CD4-positive, alpha-beta T cell treated with Interleukin-1 beta for 1 hour (primary cell): ENCODE results near the gene PASK.
A peak's percentile ranks its signal among the peaks of the same experiment; 100 is the strongest.
"Not testable (repeated sequence)": the region's sequence is repeated elsewhere in the genome, so short reads cannot be mapped to it uniquely, and the experiment has no call there.

Source experiments
- DNase-seq, 2 donors: peaks; one replicate each; pipeline ENCODE4 v3.0.0-alpha.2; 2020 to 2022

The PASK gene

DNA sequence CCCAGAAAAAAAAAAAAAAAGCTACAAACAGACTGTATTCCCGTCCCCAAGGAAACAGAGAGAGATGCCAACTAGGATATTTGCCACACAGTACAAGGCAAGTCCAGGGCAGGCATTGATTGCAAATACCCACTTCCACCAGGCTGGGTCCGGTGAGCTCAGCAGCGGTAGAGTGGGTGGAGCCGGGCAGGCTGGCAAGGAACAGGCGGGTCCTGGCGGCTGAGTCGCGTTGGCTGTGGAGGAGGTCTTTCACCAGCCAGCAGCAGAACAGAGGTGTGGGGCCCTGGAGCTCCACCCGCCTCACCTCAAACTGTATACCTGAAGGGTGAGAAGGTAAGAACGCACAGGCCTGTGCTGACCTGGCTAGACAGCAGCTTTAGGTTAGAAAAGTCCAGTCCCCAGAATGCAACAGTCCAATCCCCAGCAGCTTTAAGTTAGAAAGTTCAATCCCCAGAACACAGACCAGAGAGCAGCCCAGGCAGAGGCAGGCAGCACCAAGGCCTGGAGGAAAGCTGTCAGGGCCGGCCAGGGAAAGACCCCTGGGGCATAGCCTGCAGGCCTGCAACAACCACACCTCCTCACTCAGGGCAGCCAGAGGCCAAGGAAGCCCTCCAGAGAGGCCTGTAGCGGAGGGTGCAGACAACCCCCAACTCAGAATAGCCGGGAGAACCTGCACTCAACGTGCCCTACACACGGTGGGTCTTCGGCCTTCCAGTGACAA lies 25.3 kb downstream of the PASK start:
- DNase-seq: peak; percentile 33 to 62

DNA sequence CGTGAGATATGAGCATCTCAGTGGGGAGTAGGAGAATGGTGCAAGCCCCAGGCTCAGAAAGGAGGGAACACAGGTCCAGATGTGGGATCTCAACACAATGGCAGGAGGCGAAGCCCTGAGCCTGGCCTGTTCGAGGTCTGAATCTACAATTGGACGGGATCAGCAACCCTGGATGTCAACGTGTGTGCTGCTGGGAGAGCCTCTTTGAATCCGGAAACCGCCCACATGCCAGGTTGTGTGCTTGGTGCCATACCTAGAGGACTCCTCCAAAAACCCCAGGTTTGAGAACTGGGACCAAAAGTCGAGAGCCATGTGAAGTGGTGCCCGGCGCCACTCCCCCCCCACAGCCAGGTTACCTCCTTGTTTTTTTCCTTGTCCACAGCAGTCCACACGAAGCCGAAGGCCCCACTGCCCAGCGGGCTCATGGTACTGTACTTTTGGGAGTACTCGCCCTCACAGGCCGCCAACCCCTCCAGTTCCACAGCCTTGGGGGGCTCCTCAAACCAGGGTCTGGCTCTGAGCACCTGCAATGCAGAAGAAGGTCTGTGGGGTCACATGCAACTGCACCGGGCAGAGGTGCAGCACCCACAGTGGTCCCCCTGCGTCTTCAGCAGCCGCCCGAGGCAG lies 26.8 kb downstream of the PASK start:
- no peak for DNase-seq

DNA sequence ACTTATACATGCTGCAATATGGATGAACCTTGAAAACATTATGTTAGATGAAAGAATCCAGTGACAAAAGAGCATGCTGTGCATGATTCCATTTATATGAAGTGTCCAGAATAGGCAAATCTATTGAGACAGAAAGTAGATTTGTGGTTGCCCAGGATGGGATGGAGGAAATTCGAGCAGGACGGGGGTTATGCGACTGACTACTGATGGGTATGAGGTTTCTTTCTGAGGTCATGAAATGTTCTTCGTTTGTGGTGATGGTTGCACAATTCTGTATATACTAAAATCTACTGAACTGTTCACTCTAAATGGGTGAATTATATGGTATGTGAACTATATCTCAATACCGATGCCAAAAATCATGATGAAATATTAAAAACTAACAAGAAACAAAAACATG lies 28.3 kb downstream of the PASK start:
- DNase-seq: no peak

DNA sequence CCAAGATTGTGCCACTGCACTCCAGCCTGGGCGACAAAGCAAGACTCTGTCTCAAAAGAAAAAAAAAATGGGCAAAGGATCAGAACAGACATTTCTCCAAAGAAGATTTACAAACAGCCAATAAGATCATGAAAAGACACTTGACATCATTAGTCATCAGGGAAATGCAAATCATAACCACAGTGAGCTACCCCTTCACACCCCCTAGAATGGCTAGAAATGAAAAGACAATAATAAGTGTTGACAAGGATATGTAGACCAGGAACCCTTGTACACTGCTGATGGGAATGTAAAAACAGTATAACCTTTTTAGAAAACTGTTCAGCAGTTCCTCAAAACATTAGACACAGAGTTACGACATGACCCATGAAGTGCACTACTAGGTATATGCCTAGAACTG lies 28.8 kb downstream of the PASK start:
- no peak for DNase-seq

DNA sequence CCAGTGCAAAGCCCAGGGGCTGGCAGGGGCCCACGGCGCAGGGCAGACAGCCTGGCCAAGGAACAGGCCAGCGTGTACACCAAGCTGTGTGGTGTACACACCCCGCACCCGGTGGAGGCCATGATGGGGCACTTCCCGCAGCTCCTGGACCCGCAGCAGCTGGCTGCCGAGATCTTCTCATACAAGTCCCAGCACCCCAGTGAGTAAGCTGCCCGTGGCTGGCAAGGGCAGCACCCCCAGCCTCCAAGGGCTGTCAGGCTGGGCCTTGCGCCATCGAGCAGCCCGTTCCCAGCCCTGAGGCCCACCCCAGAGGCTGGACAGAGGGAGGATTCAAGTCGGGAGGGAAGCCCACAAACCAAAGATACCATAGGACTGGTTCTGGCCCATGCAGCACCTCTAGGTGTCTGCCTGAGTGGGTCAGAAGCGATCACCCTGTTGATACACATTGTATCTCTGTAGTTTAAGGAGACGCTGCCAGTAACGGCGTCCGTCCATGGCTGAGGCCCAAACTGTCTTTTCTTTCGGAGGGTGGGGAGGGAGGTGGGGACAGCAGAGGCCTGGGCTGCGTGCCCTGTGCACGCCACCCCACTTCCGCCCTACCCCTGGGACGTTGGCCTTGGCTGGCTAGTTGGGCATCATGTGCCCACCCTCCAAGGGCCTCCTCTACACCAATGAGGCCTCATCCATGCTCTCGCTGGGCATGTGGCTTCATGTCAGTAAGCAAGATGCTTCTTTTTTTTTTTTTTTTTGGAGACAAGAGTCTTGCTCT lies 30.4 kb downstream of the PASK start:
- DNase-seq: no peak

DNA sequence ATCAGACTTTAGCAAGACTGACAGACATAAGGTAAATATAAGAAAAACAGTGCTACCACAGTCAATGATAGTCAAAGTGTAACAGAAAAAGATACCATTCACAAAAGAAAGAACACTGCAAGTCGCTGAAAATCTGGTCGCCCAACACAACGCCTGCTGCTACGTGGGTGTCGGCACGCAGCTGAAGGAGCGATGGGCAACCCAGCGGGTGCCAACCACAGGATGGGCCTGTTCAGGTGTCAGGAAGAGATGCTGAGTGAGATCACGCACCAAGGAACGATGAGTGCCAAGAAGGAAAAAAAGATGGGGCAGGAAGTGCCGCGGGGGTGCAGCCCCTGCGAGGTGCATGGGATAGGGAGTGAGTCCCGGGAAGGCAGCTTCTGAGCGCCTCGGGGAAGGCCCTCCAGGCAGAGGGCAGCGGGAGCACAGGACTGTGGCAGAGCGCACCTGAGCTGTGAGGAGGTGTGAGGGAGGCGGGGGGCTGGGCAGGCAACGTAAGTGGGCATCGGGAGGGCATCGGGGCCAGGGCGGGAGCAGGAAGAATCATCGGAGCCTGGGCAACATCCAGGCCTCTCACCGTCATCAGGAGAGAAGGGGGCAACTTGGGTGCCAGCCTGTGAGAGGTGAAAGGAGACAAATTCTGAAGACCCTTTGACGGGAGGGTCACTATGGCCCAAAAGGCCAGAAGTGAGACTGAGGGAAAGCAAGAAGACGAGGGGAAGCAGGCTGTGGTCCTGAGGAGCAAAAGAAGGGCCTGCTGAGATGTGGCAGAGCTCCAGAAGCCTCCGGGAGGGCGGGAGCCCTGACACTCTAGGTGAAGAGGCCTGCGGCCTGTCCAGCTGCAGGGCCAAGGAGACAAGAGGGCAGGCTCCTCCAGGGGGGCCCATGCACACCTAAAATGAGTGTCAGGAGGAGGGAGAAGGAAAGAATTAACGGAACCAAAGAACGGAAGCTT lies 32.4 kb downstream of the PASK start:
- DNase-seq: no peak

DNA sequence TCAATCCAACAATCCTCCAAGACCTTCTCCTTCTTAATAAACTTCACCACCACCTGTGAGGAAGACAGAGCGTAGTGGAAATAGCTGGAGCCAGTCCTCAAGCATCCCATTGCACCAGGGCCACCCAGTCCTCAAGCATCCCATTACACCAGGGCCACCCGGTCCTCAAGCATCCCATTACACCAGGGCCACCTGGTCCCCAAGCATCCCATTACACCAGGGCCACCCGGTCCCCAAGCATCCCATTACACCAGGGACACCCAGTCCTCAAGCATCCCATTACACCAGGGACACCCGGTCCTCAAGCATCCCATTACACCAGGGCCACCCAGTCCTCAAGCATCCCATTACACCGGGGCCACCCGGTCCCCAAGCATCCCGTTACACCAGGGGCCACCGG lies 33.9 kb downstream of the PASK start:
- no peak for DNase-seq

DNA sequence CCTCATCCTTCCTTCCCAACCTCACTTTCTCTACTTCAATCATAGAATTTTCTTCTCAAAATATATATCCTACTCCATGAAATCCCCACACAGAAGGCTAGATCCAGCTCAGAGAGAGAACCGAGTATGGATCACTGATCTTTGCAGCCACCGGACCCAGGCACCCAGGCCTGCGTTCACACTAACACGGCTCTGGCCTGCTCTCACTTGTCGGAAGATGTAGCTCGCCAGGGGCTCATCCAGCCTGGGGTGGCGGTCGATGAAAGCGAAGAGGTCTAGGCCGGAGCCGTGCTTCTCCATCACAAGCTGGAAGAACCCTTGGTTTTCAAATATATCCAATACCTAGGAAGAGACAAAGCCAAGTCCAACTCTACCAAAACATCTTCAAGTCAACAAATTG lies 34.4 kb downstream of the PASK start:
- no peak for DNase-seq

DNA sequence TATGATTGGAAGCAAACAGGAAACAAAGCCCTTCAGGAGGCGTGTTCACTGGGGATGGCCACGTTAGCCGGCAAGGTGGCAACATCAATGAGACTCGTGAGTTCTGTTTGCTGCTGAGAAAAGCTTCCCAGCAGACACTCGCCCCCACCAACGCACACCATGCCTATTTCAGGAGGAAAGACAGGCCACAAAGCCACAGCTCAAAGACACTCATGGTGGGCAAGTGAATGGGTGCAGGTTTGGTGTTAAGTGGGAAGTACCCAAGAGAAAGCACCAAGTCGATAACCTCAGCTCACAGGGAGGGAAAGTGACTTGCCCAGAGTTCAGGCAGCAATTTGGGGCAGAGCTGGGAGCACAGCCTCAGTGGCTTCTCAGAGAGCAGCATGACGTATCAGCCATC lies 36.7 kb downstream of the PASK start:
- DNase-seq: peak; percentile 42 to 59

DNA sequence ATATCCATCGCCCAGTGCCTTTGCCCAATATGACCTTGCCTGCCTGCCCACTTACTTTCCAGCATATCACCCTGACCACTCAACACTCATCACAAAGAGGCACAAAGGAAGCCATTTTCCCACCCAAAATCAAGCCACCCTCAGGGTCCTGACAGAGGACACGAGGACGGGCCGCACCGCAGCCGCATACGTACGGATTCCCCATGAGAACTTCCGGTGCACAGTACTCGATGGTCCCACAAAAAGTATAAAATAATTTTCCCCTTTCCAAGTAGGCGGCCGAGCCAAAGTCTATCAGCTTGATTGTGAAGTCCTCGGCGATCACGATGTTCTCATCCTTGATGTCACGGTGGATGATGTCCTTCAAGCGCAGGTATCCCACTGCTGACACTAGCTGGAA lies 37.2 kb downstream of the PASK start:
- DNase-seq: no peak

DNA sequence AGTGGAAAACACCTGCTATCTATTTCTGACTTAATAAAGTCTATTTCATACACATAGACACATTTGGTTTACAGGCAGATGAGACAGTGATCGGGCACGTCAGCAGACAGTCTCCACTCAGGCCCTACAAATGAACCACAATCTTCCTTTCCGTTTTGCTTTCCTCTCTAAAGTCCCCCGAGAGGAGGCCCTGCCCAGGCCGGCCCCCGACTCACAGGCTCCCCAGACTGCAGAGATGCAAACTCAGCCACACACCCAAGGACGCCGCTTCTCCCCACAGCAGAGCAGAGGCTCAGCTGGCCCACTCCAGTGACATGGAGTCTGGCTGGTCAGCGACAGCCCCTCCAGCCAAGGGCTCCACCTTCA lies 37.8 kb downstream of the PASK start:
- peak in 1 of 2 donors; percentile 43 for DNase-seq

DNA sequence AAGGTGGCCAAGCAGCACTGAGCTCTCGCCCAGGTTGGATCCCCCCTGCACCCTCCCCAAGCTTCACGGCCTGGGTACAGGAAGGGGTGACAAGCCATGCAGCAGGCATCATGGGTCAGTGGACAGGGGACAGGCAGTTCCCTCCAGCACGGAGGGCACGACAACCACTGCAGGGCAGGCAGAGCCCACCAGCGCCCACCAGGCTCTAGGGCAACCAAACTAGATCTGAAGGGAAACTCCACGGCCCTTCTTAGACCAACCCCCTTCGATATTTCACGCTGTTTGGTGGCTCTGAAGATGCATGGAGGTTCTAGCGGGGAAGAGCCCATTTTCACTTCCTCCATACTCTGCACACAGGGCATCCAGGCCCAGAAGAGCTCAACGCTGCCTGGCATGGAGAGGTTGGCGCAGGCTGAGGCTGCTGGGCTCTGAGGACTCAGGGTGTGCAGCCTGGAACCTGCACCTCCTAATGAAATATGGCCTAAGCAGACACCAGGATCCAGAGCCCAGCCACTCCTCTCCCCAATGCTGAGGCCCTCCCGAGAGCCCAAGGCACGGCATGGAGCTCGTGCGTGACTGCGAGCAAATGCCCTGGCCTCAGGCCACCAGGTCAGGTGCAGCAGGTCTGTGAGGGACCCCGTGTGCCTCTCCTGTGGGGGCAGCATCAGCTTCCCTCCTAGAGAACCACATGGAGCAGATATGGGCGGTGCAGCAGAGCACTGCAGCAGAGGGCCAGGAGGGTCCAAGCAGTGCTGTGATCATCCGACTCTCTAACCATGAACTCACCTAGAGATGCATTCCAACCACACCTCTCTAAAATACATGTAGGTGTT lies 38.4 kb downstream of the PASK start:
- peak in 1 of 2 donors; percentile 27 for DNase-seq

DNA sequence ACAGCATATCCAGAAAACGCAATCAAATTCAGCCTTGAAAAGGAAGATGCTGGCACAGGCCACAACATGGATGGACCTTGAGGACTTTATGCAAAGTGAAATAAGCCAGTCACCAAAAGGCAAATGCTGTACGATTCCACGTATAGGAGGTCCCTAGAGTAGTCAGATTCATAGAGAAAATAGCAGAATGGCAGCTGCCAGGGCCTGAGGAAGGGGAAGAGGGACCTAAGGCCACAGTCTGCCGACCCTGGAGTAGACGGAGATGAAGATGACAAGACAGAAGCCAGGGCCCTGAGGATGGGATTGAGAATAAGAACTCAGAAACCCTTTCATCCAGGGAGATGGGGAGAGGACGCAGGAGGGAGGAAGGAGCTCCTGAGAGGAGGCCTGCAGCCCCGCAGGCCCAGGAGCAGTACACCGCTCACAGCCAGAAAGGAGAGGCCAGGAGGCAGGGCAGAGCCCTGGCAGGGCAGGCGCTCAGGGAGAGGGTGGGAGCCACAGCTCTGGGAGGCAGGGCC lies 39.1 kb downstream of the PASK start:
- DNase-seq: no peak

DNA sequence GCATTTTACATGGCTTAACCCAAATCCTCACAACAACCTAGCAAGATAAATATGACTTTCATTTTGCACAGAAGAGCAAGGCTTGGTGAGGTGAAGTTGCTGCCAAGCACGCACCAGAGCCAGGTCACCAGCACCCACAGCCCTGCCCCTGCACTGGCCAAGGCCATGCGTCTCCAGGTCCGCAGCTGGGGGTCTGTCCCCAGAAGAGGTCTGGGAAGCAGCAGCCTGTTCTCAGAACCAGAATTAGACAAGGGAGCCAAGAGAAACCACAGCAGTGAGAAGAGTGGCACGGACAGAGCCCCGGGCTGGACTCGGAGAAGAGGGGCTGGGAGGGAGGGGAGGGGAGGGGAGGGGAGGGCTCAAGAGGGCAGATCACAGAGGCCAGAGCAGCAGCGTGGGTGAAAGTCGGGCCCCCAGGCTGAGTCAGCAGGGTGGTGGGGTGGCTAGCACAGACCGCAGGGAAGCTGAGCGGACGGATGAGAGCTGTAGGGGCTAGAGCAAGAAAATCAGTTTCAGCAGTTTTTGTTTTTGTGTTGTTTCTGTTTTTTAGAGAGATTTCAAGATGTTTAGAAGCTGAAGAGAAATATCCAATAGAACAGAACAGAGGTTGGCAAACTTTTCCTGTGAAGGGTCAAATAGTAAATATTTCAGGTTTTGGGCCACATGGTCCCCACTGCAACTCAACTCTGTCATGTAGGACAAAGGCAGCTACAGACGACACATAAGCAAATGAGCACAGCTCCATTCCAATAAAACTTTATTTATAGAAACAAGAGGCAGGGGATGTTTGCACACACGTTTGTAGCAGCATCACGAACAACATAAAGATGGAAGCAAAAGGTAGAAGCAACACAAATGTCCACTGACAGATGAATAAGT lies 39.8 kb downstream of the PASK start:
- no peak for DNase-seq

DNA sequence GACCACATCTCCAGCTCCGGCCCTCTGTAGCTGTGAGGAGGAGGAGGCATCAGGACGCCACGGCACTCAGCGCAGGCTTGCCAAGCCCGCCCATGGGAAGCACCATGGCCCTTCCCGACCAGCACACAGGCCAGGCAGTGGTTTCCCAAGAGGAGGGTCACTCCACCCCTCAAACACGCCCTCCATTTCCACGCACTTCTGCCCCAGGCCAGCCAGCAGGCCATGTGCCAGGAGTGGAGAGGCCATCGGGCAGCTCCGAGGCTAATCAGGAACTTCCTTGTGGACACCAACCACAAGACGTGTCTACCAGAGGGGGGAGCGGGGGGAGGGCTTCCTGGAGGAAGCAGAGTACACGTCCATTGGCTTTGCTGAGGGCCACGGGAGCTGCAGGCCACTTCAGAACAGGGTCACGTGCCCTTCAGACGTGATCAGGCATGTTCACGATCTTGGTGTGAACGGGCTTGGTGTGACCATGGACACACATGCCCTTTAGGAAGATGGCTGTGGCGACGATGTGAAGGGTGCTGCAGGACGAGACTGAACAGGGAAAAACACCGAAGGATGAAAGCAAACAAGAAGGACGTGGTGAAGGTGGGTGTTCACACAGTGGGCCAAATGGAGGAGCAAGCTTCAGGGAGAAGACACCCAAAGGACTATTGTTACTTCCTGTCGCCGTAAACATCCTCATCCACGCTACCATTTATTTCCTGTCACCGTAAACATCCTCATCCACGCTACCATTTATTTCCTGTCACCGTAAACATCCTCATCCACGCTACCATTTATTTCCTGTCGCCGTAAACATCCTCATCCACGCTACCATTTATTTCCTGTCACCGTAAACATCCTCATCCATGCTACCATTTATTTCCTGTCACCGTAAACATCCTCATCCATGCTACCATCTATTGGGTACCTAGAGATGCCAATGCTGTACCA lies 40.7 kb downstream of the PASK start:
- DNase-seq: peak; percentile 43 to 60

DNA sequence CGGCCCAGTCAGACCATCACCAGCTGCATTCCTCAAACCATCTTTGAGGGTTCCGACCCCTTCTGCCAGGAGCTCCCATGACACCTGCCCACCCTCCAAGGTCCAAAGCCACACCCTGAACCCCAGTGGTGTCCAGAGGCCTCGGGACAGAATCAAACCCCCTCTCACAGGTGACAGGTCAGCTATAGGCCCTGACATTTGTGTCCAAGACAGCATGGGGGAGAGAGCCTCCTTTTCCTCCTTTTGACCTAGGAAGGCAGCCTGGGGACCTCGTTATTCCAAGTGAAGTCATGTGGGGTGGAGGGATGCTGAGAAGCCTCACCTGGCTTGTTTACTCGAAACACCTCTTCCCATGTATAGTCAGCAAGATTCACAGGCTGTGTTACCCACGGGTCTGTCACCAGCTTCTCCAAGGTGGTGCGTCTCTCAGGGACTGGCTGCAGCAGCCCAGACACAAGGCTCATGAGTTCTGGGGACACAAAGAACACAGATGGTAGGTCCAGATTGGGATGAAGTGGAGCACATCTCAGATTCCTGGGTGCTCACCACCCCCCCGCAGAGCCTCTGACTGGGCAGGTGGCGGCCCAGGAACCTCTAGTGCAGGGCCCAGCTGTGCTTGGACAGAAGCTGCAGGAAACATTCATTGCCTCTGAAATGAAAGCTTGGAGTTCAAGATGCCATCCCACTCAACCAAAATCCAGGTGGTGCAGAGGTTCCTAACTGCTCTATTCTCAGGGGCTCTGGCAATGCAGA lies 42.1 kb downstream of the PASK start:
- DNase-seq: no peak

DNA sequence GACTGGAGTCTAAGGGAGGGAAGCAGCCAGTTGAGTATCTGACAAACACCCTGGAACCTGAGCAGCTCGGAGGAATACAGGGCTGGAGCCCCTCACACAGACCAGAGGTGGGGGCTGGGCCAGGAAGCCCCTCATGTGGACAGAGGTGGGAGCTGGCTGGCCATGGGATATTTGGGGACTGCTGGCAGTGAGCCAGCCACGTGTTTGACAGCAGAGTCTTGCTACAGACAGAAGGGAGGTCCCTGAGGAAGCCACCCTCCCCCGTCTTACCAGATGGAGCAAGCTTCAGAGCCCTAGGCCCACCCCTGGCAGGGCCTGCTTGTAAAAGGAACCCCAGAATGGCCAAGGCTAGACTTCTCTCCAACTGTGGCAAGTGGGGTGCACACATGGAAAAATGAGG lies 43.6 kb downstream of the PASK start:
- no peak for DNase-seq

DNA sequence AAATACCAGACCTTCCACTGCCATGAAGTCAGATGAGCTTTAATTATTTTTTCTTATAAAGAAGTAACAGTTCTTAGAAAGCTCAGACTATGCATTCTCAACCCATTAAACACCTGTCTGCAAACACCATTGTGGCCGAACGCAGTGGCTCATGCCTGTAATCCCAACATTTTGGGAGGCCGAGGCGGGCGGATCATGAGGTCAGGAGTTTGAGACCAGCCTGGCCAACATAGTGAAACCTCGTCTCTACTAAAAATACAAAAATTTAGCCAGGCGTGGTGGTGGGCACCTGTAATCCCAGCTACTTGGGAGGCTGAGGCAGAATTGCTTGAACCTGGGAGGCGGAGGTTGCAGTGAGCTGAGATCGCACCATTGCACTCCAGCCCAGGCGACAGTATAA lies 44.7 kb downstream of the PASK start:
- not testable (repeated sequence) for DNase-seq

DNA sequence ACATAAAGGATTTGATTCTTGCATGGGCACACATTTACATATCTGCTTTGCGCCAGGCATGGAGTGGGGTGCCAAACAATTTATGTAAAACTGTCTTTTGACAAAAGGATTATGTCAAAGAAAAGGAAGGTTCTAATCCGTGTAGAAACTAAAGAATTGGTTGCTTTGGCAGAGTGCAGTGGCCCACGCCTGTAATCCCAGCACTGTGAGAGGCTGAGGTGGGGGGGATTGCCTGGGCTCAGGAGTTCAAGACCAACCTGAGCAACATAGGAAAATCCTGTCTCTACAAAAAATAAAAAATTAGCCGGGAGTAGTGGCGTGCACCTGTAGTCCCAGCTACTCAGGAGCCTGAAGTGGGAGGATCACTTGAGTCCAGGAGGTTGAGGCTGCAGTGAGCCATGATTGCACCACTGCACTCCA lies 46.1 kb downstream of the PASK start:
- no peak for DNase-seq
